ENCODE measurements around the gene PROK2.

PROK2 gene, protein sequence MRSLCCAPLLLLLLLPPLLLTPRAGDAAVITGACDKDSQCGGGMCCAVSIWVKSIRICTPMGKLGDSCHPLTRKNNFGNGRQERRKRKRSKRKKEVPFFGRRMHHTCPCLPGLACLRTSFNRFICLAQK

DNA sequence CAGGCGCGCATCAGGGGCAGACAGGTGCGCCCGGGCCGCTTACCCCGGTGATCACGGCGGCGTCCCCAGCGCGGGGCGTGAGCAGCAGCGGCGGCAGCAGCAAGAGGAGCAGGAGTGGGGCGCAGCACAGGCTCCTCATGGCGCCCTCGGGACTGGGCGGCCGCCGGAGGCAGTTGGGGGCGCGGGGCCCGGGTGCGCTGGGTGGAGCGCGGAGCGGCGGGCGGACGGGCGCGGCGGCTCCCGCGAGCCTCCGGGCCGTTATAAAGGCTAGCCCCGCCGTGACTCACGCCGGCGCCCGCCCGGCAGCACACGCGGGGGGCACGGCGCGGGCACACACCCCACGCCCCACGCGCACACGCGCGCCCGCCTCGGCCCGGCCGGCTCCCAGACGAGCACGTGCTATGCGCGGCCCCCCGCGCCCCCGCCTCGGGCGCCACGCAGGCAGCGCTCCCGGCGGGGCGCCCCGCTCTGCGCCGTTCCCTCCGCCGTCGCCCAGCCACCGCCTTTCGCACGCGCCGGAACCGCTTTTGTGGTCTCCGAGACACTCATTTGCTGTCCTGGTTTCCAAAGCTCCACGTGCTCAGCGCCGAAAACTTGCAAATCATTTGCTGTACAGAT is at the start of gene PROK2:
Gene PROK2, minus strand, starts transcription at position 235 of the 618 bp plus-strand sequence. Its CDS starts 96 bp downstream, at position 139.
- peak; percentile 11 for DNase-seq

DNA sequence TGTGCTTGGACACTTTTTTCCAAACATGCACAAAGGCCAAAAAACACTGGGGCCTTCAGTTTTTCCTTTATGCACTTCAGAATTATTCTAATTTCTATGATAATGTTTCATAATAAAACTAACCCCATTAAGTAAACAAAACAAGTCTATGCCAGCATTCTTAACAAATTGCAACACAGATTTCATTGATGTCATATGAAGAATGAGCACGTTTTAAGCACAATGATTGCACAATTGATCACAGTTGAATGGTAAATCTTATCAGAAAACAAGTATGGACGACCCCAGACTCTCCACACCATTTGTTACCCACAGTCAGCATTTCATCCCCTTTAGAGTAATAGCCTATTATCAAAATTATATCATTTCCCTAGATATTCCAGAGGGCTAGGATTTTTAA is 46.7 kb upstream of the PROK2 start:
- DNase-seq, result no peak

DNA sequence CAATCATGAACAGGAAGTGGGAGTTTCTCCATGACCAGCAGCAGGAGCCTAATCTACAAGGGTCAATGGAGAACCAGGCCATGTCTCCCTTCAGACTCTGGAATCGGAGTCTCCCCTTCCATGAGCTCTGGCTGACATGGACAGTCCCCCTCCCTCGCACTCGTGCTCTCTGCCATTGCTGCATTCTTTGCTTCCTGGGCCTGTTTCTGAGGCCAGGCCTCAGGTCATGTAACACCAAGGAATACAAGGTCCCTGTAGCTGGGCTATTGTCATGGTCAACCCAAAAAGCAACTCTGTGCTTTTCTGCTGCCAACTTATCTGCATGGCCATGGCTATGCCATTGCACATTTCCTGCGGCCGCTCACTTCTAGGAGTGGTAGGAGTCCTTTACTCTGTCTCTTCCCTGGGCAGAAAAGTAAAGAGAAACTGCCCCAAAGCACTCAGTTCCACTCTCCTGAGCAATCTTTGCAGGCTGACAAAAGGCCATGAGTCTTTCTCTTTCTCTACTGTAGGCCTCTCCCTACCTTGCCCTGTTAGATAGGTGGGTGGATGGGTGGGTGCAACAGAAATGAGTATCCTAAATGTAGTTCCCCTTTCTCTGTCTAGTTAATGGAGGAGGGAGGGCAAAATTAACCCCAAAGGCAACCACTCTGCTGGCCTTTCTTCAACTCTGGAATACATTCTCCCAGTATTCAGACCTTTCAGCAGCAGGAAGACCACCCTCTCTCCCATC is 40.8 kb upstream of the PROK2 start:
- no peak for DNase-seq

DNA sequence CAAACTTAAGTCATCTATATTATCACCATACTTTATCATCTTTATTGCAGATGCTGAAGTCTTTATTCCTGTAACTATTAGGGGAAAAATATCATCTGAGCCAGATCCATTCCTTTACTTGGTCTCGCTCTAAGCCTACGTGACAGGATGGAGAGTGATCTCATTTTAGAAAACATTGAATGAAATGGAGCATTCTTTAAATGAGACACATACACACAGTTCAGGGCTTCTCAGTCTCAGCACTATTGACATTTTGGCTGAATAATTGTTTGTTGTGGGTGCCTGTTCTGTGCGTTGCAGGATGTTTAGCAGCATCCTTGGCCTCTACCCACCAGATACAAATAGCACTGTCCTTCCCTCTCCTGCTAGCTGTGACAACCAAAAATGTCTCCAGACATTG is 36.2 kb upstream of the PROK2 start:
- DNase-seq, result no peak

DNA sequence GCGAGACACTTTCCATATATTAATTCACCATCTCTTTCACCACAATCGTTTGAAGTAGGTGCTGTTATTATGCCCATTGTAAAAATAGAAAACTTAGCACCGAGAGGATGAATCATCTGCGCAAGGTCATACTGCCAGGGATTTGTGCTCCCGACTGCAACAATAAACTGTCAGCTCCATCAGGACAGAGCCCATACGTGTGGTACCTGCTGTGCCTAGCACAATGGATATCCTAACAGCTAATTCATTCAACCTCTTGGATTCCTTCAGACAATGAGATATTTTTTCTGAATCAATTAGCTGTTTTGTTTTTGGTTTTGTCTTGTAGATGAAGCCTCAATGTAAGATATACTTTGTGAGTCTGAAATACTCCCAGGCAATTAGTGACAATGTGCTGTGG is 32.3 kb upstream of the PROK2 start:
- no peak for DNase-seq

DNA sequence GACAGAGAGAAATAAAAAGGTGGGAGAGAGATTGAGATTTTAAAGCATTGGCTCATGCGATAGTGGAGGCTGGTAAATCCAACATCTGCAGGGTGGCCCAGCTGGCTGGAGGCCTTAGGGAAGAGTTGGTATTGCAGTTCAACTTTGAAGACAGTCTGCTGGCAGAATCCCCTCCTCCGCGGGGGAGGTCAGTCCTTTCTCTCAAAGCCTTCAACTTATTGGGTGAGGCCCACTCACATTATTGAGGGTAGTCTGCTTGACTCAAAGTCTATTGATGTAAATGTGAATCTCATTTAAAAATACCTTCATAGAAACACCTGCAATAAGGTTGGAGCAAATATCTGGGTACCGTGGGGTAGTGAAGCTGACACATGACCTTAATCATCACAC is 31.8 kb upstream of the PROK2 start:
- no peak for DNase-seq

DNA sequence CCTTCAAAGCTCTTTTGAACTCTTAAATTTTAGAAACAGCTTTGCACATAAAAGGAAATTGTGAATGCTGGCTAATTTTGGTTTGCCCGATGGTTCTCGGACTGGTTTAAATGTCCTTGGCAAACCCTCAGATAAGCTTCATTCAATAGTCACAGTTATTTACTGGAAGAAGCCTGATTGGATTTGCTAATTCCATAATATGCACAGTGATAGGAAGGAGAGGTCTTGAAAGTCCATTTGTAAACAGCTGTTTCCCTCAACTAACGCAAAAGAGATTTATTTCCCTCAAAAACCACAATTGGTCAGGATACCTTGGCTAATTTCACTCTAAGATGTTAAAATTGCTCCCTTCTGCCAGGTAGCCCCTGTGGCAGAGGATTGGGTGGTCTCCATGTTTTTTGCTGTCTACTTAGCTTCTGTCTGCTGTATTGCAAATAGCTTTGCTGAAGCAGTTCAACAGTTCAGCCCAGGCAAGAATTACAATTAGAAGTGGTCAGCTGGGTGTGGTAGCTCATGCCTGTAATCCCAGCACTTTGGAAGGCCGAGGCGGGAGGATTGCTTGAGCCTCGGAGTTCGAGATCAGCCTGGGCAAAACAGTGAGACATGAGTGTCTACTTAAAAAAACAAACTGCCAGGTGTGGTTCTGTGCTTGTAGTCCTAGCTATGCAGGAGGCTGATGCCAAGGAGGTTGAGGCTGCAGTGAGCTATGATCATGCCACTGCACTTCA is 30.6 kb upstream of the PROK2 start:
- no peak for DNase-seq

DNA sequence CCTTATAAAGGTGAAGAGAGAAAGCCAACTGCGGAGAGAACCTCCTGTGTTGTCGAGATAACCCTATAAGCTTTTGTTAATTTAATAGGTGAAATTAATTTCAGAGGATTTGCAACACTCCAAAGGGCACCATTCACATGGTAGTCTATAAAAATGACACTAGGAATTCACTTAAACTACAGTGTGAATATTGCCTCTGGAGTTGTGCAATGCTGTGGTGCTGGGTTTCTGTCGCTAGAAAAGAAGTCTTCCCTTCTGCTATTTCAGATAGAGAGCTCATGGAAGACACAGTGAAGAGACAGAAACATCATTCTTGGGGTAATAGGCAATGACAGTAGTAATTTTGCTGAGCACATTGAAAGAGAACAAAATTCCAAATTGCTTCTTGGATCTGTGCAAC is 28.8 kb upstream of the PROK2 start:
- no peak for DNase-seq

DNA sequence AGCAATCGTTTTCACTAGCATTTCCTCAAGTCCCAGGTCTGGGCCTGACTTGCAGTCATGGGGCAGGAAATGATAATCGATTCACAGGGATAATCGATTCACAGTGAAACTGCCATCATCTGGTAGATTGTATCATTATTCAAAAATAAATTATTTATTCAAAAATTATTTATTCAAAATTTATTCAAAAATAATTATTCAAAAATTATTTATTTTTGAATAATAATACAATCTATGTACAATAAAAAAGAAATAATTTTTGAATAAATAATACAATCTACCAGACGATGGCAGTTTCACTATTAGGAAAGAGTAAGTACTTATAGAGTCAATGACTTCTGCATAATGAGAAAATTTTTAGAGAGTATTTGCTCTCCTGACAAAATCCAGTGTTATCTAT is 28.1 kb upstream of the PROK2 start:
- no peak for DNase-seq

DNA sequence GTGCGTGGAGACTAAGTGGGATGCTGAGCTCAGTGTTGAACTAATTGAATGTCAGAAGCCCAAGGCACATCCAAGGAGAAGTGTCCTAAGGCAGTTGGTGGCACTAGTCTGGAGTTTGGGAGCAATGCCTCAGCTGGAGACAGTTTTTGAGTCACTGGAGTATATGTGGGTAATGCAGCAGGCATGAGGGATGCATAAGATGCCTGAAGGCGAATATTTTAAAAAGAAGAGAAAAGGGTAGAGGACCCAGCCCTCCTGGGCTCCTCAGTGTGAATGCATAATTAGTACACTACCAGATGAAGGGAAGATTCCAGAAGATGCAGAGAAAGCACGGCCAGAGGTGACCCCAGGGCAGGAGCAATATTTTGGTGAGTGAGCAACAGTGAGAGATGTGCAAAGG is 25.1 kb upstream of the PROK2 start:
- DNase-seq, result no peak

DNA sequence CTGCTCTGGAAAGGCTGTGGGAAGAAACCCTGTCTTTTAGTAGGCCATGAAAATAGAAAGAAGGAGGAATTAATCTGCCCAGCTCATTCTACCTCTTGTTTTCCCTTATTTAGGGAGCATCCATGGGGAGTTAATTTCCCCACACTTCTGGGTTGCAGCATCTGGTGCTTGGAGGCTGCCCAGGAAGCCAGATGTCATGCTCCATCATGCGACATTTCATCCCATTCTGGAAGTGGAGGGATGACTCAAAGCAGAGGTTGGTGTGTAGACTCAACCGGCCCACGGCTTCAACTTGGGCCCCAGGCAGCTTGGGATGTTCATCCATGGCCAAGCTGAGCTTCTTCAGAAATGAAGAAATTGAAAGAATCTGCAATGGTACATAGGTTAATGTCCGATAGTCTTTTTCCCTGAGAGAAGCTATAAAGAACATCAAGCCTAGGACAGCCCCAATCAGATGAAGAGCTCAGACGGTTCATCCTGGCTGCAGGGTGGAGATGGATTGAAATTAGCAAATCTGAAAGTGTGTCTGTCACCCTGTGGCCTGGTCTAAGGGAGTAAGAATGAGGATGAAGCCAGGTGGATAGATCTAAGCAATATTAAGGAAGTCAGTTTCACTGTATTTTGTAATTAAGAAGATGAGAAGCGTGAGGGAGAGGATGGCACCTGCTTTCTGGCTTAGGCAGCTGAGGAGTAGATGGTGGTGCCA is 24.5 kb upstream of the PROK2 start:
- DNase-seq, result no peak

DNA sequence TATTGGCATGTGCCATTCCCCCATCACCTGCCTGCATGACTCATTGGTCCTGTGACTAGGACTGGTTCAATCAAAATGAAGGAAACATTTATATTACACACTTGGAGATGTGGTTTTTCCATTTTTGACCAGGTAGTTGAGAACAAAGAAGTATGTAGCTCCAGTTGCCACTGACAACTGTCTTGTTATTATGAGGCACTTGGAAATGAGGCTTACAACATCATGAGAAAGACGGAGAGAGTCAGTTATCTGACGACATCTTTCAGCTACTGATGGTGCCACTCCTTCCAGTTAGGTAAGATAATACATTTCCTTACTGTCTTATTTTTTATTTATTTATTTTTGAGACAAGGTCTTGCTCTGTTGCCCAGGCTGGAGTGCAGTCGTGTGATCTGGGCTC is 21.8 kb upstream of the PROK2 start:
- no peak for DNase-seq

DNA sequence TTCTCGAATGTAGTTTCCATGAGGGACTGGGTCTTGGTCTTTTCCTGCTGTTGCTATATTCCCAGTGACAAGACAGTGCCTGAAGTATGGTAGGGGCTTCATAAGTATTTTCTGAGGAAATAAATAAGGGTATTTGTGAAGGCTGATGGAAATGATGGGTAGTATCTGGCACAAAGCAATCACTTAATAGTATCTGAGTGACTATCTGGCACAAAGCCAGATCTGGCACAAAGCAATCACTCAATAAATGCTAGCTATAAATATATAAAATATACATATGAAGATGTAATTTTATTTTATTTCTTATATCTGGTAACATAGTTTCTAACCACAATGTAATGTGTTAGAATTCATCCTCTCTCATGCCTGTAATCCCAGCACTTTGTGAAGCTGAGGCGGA is 20.7 kb upstream of the PROK2 start:
- no peak for DNase-seq

DNA sequence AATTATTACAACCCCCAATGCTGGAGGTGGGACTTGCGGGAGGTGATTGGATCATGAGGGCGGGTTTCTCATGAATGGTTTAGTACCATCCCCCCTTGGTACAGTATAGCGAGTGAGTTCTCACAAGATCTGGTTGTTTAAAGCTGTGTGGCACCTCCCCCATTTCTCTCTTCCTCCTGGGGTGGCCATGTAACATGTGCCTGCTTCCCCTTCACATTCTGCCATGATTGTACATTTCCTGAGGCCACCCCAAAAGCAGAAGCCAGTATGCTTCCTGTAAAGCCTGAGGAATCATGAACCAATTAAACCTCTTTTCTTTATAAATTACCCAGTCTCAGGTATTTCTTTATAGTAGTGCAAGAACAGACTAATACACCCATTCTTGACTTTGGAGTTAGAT is 20.3 kb upstream of the PROK2 start:
- DNase-seq, result no peak

DNA sequence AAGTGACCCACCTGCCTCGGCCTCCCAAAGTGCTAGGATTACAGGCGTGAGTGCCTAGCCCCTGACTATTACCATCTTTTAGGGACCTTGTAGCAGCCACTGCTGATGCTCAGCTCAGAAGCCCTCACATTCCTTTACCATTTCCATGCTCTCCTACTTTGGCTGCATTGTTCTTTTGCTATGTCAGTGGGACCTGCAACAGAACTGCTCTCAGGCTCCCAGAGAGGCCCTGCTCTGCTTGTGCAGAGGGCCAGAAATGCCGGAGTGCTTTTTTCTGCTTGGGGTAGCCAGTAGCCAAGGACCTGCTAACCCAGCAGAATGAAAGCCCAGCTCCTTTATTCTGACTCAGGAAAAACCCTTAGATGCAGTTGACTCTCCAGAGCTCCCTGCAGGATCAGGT is 18.3 kb upstream of the PROK2 start:
- DNase-seq, result no peak

DNA sequence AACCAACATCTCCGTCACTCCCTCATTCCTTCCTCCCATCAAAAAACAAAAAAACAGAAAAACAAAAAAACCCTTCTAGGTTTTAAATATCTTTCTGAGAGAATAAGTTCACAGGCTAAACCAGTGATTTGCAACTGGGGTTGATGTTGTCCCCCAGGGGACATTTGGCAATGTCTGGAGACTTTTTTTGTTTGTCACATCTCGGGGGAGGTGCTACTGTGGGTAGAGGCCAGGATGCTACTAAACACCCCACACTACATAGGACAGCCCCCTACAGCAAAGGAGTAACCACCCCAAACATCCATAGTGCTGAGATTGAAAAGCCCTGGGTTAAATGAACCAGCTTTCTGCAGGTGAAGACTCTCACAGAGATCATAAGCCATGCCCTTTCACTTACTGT is 17.0 kb upstream of the PROK2 start:
- DNase-seq, result no peak

DNA sequence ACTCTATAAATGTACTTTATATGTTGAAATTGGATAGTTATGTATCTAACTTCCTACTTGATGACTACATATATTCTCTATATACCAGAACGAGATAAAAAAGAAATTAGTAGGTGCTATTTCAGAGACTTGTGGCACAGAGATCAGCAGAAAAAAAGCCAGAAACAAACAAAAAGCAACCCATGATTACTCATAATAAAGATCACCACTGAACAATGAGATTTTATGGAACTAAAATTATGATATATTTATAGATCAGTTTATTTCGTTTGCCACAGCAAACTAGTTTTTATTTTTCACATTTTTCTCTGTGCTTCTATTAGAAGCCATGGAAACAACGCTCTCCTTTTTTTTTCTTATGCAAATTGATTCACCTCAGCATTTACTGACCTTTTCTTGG is 15.1 kb upstream of the PROK2 start:
- no peak for DNase-seq

DNA sequence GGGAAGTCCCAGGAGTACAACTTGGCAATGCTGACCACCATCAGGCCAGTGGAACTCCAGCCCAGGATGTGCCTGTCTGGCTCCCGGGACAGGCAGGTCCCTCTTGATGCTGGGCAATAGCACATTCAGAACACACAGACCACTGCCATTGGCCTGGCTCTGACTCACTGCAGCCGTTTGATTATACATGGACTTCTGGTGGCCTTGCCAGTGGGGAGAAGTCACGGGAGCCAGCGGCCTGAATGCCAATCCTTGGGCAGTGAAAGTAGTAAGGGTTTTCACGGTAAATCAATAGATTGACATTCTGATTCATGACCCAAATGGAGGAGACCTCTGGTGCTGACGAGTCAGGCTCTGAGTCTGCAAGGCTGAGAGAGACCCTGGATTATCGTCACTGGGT is 12.5 kb upstream of the PROK2 start:
- no peak for DNase-seq

DNA sequence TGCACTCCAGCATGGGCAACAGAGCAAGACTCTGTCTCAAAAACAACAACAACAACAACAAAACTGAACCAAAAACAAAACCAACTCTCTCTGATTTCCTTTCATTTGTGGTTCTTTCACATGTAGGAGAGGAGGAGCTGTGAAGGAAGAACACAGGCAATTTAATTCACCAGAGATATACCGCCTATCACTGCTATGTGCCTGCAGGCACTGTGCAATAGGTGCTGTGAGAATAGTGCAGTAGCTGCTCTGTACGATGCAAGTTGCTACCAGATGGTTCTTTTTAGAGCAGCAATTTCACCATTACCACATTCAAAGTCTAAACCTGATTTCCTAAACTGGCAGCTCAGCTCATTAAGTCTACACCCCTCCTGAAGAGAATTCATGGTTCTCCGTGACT is 11.3 kb upstream of the PROK2 start:
- no peak for DNase-seq

DNA sequence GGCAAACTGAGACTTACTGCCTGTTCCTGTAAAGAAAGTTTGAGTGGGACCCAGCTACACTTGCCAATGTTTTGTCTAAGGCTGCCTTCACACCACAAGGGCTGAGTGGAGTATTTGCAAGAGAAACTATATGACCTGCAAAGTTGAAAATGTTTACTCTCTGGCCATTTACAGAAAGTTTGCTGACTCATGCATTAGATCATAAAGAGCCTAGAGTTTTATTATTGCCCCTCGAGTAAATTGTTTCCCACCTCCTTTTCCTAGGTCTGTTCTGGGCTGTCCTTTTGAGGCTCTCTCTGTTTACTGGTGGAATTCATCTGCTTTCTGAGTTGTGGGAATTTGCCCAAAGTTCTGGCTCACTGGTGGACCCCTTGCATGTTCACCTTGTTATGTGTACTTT is 6.7 kb upstream of the PROK2 start:
- no peak for DNase-seq

DNA sequence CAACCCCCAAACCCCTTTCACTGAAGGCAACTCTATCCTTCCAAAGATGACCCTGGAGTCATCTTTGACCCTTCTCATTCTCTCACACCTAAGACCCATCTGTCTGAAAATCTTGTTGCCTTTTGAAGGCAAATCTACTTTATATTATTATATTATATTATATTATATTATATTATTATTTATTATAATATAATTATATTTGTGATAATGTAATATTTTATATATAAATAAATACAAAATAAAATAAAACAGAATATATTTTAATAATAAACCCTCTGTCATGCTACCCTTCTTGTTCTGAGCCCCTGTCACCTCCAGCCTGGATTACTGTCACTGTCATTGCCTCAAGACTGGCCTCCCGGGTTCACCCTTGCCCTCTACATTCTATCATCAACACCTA is 5.0 kb upstream of the PROK2 start:
- DNase-seq, result no peak

DNA sequence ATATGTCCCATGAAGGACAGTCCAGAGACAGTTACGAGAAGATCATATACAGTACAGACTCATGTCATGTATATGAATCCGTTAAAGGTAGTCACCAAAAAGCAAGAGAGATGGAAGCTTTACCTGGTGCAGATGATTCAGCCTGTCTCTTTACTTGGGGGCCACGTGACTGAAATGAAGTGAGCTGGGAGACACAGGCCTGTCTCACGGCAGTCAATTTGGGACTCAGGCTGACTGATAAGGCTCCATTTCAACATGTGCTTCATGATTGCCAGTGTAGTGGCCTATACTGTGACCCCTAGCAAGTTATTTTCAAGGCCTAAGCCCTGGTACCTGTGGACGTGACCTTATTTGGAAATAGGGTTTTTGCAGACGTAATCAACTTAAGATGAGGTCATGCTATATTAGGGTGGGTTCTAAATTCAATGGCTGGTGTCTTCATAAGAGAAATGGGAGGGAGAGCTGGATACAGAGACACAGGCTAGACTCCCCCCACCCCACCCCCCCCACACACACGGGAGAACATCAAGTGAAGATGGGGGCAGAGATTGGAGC is 3.0 kb upstream of the PROK2 start:
- no peak for DNase-seq

DNA sequence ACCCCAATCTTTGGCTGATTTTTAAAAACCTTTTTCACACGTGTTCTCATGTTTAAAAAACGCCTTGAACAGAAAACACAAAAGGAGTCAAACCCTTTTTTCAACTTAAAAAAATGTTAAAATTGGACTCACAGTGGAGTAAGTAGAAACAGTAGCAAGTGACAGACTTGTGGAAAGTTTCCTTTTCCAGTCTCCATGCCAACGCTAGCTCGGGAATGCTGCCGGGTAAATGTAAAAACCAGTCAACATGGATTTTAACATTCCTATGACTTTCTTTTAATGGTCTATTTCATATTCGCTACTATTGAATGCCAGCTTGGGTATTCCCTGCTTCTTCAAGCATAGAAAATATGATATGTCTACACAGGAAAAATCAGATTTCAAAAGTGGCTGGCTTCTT is 1.6 kb upstream of the PROK2 start:
- DNase-seq, result no peak
